GM18507 (cell line): Measurements from ENCODE around the gene SCGB1A1.
"Not testable (repeated sequence)": the region's sequence is repeated elsewhere in the genome, so short reads cannot be mapped to it uniquely, and the experiment has no call there.

ENCODE experiments used
- DNase-seq: peaks from one replicate; pipeline ENCODE4 v3.0.0; 2011; ENCODE audit warnings: low read depth; ENCODE audit not compliant: insufficient read length; ENCODE audit errors: extremely low spot score
- FAIRE-seq: peaks from 2 replicates; lab custom pipeline; 2011; peaks lifted over from hg19 to GRCh38; lab: Jason Lieb, UNC

Gene SCGB1A1

GRCh38 chr11:62443390-62444235, 24.8 kb downstream of the SCGB1A1 start:
- FAIRE-seq: no peak
- no peak for DNase-seq

GRCh38 chr11:62444236-62444833, 25.5 kb downstream of the SCGB1A1 start:
- DNase-seq (no peak), FAIRE-seq (peak; percentile 62)

- DNase-seq (no peak), FAIRE-seq (no peak)
Measured at GRCh38 chr11:62444835-62445234, 26.0 kb downstream of the SCGB1A1 start.

- FAIRE-seq (no peak), DNase-seq (no peak)
Measured at GRCh38 chr11:62445314-62445740, 26.5 kb downstream of the SCGB1A1 start.

DNA sequence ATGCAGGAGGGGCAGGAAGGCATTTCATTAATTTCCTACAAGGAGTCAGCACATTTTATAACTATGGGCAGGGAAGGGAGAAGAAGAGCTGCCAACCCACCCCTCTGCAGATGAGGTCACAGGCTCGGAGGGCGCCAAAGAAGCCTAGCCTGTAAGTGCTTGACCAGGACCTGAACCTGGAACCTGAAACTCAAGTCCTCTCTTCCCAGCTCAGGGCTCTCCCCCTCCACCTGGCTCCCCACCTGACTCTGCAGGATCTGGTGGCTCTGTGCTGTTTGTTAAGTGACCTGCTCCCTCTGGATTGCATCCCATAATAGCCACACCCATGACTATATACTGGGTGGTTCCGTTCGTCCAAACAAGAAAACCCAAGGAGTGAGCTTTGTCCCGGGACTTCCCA, 27.3 kb downstream of the SCGB1A1 start:
- DNase-seq: no peak
- FAIRE-seq: no peak

DNA sequence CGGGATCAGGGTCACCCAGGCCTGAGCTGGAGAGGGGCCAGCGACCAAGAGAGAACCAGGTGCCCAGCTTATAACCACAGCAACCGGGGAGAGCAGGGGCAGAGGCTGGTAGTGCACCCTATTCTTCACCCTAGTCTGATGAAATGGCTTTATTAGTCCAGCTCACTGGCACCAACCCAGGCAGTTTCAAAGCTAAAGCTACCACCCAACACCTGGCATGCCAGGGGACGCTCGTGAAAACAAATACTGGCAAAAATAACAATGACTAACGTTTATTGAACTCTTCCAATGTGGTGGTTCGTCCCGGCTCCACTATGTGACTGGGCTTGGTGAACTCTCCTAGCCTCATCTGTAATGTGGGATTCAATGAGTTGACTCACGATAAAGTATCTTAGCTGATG, 30.6 kb downstream of the SCGB1A1 start:
- DNase-seq (no peak), FAIRE-seq (no peak)

DNA sequence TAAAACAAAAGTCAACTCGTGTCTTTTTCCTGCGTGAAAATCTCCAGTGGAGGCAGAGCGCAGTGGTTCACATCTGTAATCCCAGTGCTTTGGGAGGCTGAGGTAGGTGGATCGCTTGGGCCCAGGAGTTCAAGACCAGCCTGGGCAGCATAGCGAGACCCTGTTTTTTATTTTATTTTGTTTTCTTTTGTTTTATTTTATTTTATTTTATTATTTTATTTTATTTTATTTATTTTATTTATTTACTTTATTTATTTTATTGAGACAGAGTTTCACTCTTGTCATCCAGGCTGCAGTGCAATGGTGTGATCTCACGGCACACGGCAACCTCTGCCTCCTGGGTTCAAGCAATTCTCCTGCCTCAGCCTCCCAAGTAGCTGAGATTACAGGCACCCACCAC, 31.1 kb downstream of the SCGB1A1 start:
- DNase-seq, FAIRE-seq: not testable (repeated sequence)

- FAIRE-seq (no peak), DNase-seq (no peak)
Measured at GRCh38 chr11:62450543-62451240, 31.9 kb downstream of the SCGB1A1 start.

- no peak for FAIRE-seq
- DNase-seq: no peak
Measured at GRCh38 chr11:62451241-62451621, 32.4 kb downstream of the SCGB1A1 start.

DNA sequence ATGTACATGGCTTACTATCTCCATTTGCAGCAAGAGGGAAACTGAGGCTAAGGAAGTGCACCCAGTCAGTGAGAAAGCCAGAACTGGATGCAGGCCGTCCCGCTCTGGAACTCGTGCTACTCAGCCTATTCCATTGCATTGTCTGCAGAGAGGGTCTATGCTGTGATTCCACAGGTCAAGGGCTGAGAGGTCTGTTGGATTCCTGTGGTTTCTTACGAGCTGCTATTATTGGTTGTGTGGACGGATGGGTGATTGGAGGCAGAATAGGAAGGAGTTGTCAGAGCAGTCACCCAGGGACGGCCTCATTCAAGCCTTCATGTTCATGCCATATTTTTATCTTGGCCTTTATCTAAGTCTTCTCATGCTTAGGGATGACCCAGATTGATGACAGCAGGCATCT, 33.4 kb downstream of the SCGB1A1 start:
- DNase-seq (no peak), FAIRE-seq (no peak)

- FAIRE-seq (no peak), DNase-seq (no peak)
Measured at GRCh38 chr11:62452839-62453468, 34.1 kb downstream of the SCGB1A1 start.

GRCh38 chr11:62456630-62457029, 37.8 kb downstream of the SCGB1A1 start:
- no peak for FAIRE-seq
- no peak for DNase-seq

DNA sequence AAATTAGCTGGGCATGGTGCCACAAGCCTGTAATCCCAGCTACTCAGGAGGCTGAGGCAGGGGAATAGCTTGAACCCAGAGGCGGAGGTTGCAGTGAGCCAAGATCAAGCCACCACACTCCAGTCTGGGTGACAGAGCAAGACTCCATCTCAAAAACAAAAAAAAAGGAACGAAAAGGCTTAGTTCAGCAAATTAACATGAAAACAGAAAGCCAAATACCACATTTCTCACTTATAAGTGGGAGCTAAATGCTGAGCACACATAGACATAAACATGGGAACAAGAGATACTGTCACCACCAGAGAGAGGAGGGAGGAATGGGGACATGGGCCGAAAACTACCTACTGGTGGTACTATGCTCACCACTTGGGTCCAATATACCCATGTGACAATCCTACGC, 38.6 kb downstream of the SCGB1A1 start:
- no peak for FAIRE-seq
- DNase-seq: no peak

DNA sequence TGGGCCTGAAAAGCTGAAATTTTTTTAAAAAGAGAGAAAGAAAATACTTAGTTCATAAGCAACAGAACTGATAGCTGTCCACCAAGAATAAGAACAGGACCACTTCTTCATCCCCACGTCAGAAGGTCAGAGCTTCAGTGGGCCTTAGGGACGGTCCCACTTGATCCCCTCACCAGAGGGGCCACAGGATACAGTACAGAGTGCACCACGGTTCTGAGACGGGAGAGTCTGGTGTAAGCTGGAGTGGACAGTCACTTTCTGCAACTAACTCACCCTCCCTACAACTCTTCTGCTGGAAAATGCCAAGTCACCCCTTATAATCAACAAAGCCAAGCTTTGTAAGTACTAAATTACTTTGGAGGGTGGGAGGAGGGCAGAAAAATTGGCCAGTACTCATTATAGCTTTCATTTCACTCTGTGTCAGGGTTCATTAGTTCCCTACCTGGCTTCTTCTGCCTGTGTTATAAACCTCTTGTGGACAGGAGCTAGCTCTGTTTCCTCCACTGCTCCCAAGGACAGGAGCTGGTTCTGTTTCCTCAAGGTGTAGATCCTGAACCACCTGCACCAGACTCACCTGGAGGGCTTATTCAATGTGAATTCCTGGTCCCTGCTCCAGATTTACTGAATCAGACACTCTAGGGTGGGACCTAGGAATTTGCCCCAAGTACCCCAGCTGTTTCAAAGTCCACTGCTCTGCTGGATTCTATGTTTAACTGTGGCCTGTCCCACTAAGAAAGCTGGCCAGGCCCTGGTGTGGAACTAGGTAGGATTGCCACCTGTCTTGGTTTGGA, 39.6 kb downstream of the SCGB1A1 start:
- FAIRE-seq (no peak), DNase-seq (no peak)

GRCh38 chr11:62459080-62459479, 40.2 kb downstream of the SCGB1A1 start:
- FAIRE-seq (no peak), DNase-seq (no peak)

- no peak for FAIRE-seq
- DNase-seq: no peak
Measured at GRCh38 chr11:62461740-62462507, 43.1 kb downstream of the SCGB1A1 start.

DNA sequence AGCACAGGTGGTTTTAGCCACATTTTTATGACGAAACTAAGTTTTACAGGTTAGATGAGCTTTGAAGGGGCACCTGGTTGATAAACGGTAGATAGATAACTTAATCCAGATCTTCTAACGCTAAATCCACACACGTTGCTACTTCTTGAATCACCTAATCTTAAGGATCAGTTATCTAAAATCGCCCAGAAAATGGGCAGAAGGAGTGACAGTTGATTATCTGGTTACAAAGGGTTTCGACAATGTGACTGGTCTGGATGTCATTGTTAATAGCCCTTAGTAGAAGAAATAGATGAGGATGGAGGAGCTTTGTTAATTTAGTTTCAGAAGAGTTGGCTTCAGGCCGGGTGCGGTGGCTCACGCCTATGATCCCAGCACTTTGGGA, 43.7 kb downstream of the SCGB1A1 start:
- no peak for FAIRE-seq
- no peak for DNase-seq

DNA sequence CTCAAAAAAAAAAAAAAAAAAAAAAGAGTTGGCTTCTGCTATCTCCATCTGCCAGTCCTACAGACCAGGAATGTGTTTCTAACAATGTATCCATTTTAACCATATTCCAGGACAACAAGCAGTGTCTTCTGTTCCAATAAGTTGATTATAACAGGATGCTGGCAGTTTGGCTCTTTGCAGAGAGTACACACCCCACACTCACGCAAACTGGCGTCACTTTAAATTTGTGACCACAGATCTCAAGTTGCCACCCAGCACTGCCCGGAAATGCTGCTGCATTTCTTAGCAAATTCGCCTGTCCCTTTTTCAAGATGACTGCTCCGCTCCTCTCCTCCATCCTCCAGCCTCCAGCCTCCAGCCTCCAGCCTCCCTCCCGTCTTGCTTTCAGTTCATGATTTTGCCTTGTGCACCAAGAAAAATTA, 44.3 kb downstream of the SCGB1A1 start:
- no peak for DNase-seq

GRCh38 chr11:62464655-62465054, 45.8 kb downstream of the SCGB1A1 start:
- DNase-seq (no peak), FAIRE-seq (peak; percentile 74)

More for the DNA sequence above, 44.3 kb downstream of the SCGB1A1 start:
- no peak for FAIRE-seq
